LNCAP (cell line): ENCODE data around the gene ARHGAP44.

Experiments
- CTCF ChIP-seq: fragments of 450-650 bp; IDR thresholded peaks from 2 replicates; pipeline ENCODE4 v1.5.1; 2017; ENCODE audit warnings: mild to moderate bottlenecking

ARHGAP44 gene

GRCh38 chr17:12851901-12852435, 62.7 kb downstream of the ARHGAP44 start:
- TF ChIP-seq CTCF: no peak

GRCh38 chr17:12853921-12854320, 64.6 kb downstream of the ARHGAP44 start:
- no peak for TF ChIP-seq CTCF

GRCh38 chr17:12856416-12856815, 67.1 kb downstream of the ARHGAP44 start:
- no peak for TF ChIP-seq CTCF

- no peak for TF ChIP-seq CTCF
Measured at GRCh38 chr17:12857592-12857991, 68.3 kb downstream of the ARHGAP44 start.

GRCh38 chr17:12859520-12859919, 70.2 kb downstream of the ARHGAP44 start:
- TF ChIP-seq CTCF: no peak

- no peak for TF ChIP-seq CTCF
Measured at GRCh38 chr17:12865769-12866168, 76.5 kb downstream of the ARHGAP44 start.

GRCh38 chr17:12866244-12866643, 76.9 kb downstream of the ARHGAP44 start:
- no peak for TF ChIP-seq CTCF

GRCh38 chr17:12867726-12868125, 78.4 kb downstream of the ARHGAP44 start:
- TF ChIP-seq CTCF: no peak
